GM15510 (cell line): ENCODE measurements around the gene NDUFAF2.

Experiments
- POLR2A ChIP-seq: IDR thresholded peaks from 3 replicates; pipeline ENCODE4 v1.6.1; 2011; ENCODE audit warnings: borderline replicate concordance; ENCODE audit not compliant: insufficient read length; ENCODE audit errors: extremely low read depth

Gene NDUFAF2

DNA sequence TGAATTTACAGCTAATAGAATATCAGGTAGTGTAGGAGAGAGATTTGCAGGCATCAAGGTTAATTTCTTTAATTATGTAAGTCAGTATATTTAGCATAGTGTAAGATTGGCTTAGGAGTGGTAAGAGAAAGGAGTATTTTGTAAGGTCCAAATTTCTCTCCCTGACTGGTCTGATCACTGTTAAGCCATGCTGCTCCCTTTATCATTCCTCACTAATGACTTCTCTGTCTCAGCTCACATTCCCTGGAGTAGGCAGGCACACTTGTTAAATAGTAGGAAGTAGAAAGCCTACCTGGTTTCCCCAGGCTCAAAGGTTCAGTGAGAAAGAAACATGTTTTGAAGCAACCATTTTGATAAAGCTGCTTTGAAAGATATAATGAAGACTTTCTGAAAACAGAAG lies 126.5 kb downstream of the NDUFAF2 start:
- TF ChIP-seq POLR2A = no peak

DNA sequence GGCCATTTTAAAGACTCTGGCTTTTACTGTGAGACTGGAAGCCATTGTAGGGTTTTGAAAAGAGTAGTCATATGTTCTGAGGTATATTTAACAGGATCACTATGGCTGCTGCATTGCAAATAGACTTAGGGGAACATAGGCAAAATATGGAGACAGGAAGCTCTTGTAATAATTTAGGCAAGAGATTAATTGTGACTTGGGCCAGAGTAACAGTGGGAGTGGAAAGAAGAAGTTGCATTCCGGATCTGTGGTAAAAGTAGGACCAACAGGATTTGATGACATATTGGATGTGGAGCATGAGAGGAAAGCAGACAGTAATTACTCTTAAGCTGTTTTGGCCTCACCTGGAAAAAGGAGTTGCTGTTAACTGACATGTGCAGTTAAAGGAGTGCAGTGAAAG lies 131.6 kb downstream of the NDUFAF2 start:
- no peak for TF ChIP-seq POLR2A

DNA sequence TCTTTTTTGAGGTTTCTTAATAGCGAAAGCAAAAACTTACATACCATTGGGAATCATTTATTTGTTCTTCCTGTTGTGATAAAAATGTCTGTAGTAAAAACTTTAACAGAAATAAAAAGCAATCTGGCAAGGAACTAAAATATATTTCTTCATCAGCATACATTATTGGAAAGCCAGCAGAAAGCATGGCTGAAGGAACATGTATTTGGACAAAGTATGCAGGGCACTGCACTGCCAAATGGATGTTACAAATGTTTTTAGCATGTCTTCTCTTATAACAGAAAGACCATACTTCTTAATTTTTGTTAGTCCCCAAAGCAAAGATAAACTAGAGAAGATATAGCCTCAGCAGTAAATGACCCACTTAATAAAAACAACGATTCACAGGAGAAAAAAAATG lies 136.7 kb downstream of the NDUFAF2 start:
- no peak for TF ChIP-seq POLR2A

DNA sequence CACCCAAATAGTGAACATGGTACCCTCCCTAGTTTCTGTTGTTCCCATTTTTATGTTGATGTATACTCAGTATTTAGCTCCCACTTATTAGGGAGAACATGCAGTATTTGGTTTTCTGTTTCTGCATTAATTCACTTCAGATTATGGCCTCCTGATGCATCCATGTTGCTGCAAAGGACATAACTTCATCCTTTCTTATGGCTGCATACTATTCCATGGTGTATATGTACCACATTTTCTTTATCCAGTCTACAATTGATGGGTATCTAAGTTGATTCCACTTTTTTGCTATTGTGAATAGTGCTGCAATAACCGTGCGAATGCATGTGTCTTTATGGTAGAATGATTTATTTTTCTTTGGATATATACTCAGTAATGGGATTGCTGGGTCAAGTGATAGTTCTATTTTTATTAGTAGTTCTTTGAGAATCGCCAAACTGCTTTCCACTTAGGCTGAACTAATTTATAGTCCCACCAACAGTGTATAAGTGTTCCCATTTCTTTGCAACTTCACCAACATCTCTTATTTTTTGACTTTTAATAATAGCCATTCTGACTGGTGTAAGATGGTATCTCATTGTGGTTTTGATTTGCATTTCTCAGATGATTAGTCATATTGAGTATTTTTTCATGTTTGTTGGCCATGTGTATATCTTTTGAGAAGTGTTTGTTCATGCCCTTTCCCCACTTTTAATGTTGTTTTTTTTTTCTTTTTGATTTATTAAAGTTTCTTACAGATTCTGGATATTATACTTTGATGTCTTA lies 137.7 kb downstream of the NDUFAF2 start:
- no peak for TF ChIP-seq POLR2A

DNA sequence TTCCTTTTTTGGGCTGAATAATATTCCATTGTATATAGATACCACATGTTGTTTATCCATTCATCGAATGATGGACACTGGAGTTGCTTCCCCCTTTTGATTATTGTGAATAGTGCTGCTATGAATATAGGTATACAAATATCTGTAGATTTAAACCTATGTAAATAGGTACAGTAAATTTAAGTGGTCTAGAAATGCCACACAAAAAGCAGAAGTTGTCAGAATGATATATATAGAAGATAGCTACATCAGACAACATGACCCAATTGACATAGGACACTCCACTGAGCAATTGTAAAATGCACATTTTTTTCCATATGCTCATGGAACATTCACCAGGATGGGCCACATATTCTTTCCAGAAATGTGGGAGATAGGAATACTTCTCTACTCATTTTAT lies 139.7 kb downstream of the NDUFAF2 start:
- TF ChIP-seq POLR2A = no peak

DNA sequence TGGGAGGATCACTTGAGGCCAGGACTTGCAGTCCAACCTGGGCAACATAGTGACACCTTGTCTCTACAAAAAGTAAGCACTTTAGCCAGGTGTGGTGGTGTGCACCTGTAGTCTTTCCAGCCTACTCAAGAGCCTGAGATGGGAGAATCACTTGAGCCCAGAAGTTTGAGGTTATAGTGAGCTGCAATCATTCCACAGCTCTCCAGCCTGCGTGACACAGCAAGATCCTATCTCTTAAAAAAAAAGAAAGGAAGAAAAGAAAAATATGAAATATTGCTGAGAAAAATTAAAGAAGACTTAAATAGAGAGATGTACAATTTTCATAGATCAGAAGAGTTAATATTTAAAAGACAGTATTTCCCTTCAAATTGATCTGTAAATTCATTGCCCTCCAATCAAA lies 140.9 kb downstream of the NDUFAF2 start:
- no peak for TF ChIP-seq POLR2A

DNA sequence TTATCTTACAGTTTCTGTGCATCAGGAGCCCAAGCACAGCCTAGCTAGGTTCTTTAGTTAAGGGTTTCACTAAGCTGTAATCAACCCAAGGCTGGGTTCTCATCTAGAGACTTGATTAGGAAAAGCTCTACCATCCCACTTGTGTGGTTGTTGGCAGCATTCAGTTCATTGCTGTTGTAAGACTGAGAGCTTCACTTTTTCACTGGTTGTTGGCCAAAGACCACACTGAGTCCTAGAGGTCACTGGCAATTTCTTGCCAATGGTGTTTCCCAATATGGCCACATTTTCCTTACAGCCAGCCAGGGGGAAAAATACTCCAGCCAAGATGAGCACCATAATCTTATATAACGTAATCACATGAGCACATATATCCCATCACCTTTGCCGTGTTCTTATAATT lies 142.9 kb downstream of the NDUFAF2 start:
- TF ChIP-seq POLR2A = no peak

DNA sequence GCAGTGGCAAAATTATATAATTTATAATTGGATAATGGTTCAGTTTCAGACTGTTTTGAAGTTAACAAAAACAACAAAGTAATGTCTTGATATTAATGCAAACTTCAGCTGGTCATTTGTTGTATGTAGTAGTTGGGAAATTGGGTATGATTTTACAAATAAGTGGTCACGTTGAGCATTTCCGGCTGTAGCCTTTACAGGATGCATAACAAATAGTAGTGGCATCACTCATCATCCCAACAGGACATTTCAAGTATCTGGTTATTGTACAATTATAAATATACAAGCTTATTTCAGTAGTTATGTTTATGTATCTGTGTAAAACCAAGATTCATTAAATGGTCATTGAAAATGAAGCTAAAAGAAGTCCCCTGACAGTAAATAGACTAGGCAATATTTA lies 144.3 kb downstream of the NDUFAF2 start:
- TF ChIP-seq POLR2A = no peak

DNA sequence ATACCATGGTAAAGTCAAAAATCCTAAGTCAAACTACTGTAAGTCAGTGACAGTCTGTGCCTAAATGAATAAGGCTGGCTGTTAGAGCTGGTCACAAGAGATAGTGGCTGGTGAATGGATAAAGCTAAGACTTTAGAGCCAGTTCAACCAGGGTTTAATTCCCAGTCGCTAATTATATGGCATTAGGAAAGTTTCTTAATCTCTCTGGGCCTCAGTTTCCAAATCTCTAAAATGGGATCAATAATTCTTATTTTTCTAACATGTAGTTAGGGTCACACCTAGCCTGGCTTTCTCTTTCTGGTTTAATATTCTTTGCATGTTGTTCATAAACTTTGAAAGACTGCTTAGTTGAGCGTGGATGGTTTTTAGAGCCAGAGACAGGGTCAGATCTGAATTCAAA lies 152.5 kb downstream of the NDUFAF2 start:
- no peak for TF ChIP-seq POLR2A

DNA sequence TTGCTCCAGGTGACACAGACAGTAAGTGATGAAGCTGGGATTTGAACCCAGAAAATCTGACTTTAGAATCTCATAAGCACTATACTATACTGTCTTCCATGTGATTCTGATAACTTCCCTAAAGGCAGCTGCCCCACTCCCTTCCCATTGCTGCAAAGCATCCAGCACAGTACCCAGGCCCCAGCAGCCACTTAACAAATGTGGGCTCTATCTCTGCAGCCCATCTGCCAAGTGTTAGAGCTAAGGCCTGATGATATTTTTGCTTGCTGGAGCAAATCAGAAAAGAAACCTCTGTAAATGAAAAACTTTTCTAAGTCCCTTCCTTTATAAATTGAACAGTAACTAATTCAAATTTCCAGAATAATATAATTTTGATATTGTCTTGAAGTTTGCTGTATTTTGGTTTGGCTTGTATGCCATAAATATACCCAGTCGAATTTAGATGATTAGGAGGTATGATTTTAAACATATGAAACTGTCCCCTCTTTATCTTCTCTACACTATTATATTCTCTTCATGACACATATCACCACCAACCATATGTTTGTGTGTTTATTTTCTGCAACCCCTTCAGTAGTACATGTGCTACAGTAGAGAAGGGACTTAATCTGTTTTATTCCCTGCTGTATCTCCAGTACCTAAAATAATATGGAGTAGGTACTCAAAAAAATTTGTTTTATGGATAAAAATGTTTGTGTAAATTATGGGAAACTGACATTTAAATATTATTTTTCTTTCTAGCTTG lies 153.4 kb downstream of the NDUFAF2 start:
- TF ChIP-seq POLR2A = no peak

DNA sequence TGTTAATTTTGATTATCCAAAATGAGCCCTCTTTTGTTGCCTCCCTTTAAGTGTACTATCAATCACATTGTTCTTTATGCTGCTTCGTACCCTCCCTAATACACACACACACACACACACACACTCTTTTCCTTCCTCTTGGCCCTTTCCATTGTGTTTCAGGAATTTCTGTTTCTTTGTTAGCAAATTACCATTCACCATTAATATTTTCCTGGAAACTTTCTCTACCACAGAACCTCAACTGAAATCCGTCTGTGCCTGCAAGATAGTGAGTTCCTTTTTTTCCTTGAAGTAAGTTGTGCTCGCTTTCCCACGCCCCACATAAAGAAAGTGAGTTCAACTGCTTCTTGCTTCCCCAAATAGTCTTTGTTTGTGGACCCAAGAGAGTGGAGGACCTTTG lies 155.4 kb downstream of the NDUFAF2 start:
- no peak for TF ChIP-seq POLR2A

DNA sequence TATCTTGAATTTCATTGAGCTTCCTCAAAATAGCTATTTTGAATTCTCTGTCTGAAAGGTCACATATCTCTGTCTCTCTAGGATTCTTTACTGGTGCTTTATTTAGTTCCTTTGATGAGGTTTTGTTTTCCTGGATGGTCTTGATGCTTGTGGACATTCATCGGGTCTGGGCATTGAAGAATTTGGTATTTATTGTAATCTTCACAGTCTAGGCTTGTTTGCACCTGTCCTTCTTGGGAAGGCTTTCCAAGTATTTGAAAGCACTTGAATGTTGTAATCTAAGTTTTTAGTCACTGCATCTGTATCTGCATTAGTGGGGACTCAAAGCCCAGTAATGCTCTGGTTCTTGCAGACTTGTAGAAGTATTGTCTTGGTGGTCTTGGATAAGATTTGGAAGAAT lies 169.4 kb downstream of the NDUFAF2 start:
- TF ChIP-seq POLR2A = no peak

DNA sequence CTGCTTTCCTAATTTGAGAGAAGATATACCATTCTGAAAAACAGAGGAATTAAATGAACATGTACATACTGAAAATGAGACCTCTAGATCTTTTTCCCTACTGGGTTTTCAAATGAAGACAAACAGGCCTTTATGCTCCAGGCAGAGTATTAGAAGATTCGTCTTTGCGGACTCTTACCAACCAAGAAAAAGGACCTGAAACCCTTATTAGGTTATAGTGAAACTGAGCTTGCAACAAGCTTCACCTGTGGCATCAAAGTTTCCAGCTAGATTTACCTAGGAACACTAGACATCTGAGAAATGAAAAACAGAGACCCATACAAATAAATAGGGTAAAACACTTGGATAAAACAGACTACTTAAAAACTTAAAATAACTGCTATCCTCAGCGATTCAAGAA lies 171.0 kb downstream of the NDUFAF2 start:
- no peak for TF ChIP-seq POLR2A

DNA sequence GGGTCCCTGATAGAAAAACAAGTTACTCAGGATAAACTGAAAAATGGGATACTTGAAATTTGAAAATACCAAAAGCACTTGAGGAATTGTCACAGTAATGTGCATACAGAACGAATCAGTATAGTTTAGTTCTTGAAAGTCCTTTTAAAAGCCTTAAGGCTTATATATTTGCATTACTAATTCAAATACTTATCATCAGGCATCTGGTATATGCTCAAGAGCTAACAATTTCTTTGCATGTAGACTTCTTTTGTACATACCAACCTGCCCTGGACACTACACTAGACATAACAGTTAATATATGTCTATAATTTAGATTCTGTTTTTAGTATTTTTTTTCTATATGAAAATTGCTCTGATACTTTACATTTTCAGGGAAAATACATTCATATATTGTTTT lies 174.1 kb downstream of the NDUFAF2 start:
- no peak for TF ChIP-seq POLR2A

DNA sequence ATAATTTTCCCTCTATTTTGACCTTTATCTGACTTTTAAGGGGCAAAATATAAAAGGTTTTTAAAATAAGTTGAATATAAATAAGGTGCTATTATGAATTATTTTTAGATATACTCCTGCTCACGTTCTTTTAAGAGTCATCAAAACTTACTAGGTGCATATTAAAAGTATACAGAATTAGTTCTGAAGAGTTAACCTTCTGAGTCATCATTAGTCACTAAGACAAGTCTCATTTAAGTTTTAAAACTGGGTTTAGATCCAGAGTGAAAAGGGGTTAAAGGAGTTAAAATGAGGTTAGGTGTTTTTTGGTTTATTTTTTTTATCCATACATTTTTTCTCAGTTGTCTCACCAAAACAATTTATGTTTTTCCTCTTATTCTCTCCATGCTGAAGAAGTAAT lies 175.5 kb downstream of the NDUFAF2 start:
- TF ChIP-seq POLR2A = no peak

DNA sequence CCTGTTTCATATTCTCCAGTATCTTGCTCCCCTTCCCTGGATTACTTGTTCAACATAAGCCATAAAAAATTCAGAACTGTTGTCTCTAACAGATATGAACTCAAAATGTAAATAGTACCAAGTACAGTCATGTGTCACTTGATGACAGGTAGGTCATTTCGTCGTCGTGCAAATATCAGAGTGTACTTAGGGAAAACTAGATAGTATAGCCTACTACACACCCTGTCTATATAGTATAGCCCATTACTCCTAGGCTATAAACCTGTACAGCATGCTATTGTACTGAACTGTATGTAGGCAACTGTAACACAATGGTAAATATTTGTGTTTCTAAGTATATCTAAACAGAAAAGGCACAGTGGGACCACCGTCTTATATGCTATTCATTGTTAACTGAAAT lies 178.1 kb downstream of the NDUFAF2 start:
- no peak for TF ChIP-seq POLR2A
